ENCODE measurements around the gene APOBEC3G.

GRCh38 chr22:39094717-39095389, 17.8 kb downstream of the APOBEC3G start:
- TF ChIP-seq REST (IDR thresholded peaks at IDR 0.05; ENCODE audit: insufficient replicate concordance, low read depth) (no peak), GABPA (IDR thresholded peaks at IDR 0.05; ENCODE audit: low read depth) (no peak), CTCF (IDR thresholded peaks at IDR 0.05; ENCODE audit: insufficient read depth, low read length) (no peak), SPI1 (IDR thresholded peaks at IDR 0.05; ENCODE audit: borderline replicate concordance, low read depth) (no peak)

Measured in HL-60 (cell line).